PC-3 (cell line): ENCODE measurements around the gene AMMECR1L.

ENCODE experiments used
- EZH2 ChIP-seq: fragments of 300-600 bp; sonication (generic); IDR thresholded peaks from one replicate; pipeline ENCODE4 v1.6.1; 2017; ENCODE audit warnings: antibody characterized with exemption, mild to moderate bottlenecking, low read length; ENCODE audit not compliant: unreplicated experiment
- EZH2phosphoT487 ChIP-seq: fragments of 300-600 bp; sonication (generic); IDR thresholded peaks from 2 replicates; pipeline ENCODE4 v1.6.1; 2018; ENCODE audit warnings: mild to moderate bottlenecking, antibody characterized with exemption, low read length, borderline replicate concordance
- TF ChIP-seq, protein P1 (sequence below): fragments of 300-600 bp; sonication (generic); conservative IDR thresholded peaks from 2 replicates; pipeline ENCODE4 v1.5.1; 2017; ENCODE audit warnings: antibody characterized with exemption, low read depth, mild to moderate bottlenecking, low read length

DNA sequence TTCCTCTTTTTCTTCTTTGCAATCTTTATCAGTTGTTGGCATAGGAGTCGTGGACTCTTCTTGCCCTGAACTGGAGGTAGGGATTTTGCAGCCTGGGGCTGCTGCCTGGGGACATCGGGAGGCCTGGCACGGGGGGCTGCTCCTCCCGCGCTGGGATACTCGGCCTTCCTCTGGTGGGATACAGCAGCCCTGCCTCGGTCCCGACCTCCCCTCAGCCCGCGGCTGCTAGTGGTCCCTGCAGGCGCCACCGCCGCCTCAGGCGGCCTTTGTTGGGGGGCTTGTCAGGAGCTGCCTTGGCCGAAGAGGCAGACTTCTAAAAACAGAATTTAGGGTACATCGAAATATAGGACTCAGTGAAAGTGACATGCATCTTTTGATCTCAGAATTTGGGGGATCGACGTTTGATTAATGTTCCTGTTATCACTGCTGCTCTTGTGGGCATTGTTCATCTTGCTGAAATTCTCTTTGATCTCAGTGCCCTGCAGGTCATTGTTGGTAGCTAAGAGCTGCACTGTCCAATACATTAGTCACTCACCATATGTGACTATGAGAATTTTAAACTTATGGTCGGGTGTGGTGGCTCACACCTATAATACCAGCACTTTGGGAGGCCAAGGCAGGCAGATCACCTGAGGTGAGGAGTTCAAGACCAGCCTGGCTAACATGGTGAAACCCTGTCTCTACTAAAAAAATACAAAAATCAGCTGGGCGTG is 44.1 kb downstream of the AMMECR1L start:
- no peak for TF ChIP-seq EZH2phosphoT487
- TF ChIP-seq, protein P1, sequence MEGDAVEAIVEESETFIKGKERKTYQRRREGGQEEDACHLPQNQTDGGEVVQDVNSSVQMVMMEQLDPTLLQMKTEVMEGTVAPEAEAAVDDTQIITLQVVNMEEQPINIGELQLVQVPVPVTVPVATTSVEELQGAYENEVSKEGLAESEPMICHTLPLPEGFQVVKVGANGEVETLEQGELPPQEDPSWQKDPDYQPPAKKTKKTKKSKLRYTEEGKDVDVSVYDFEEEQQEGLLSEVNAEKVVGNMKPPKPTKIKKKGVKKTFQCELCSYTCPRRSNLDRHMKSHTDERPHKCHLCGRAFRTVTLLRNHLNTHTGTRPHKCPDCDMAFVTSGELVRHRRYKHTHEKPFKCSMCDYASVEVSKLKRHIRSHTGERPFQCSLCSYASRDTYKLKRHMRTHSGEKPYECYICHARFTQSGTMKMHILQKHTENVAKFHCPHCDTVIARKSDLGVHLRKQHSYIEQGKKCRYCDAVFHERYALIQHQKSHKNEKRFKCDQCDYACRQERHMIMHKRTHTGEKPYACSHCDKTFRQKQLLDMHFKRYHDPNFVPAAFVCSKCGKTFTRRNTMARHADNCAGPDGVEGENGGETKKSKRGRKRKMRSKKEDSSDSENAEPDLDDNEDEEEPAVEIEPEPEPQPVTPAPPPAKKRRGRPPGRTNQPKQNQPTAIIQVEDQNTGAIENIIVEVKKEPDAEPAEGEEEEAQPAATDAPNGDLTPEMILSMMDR, result no peak
- no peak for TF ChIP-seq EZH2
